ENCODE measurements around the gene NDUFV1. TPM values are rescaled to one million over a fixed set of nuclear protein-coding genes. Genes with fewer than 3 reads are reported as not detected.
"Not testable (repeated sequence)": the region's sequence is repeated elsewhere in the genome, so short reads cannot be mapped to it uniquely, and the experiment has no call there.

NDUFV1 gene
- polyA plus RNA-seq, 12 donors = 99.7 to 247 (median 131) TPM; not detected in 1

- DNase-seq = not testable (repeated sequence)
Measured at GRCh38 chr11:67623795-67624194, 17.1 kb downstream of the NDUFV1 start.

- not testable (repeated sequence) for DNase-seq
Measured at GRCh38 chr11:67626131-67626833, 19.5 kb downstream of the NDUFV1 start.

GRCh38 chr11:67626970-67627369, 20.2 kb downstream of the NDUFV1 start:
- DNase-seq = no peak

GRCh38 chr11:67627441-67627811, 20.7 kb downstream of the NDUFV1 start:
- no peak for DNase-seq

- DNase-seq = no peak
Measured at GRCh38 chr11:67627812-67628624, 21.3 kb downstream of the NDUFV1 start.

GRCh38 chr11:67628710-67629385, 22.1 kb downstream of the NDUFV1 start:
- DNase-seq = no peak

GRCh38 chr11:67629386-67630227, 22.9 kb downstream of the NDUFV1 start, which contains the start of gene NUDT8:
Gene NUDT8, minus strand, starts transcription at chr11:67629937. Its CDS starts 26 bp downstream, at chr11:67629911.
- DNase-seq = peak; percentile 82

GRCh38 chr11:67630228-67630942, 23.6 kb downstream of the NDUFV1 start:
- peak; percentile 97 for DNase-seq

- DNase-seq = no peak
Measured at GRCh38 chr11:67630943-67631331, 24.2 kb downstream of the NDUFV1 start.

GRCh38 chr11:67631411-67631810, 24.7 kb downstream of the NDUFV1 start:
- DNase-seq = no peak

- DNase-seq = no peak
Measured at GRCh38 chr11:67631853-67632174, 25.1 kb downstream of the NDUFV1 start.

- DNase-seq = no peak
Measured at GRCh38 chr11:67632175-67632981, 25.6 kb downstream of the NDUFV1 start.

- DNase-seq = no peak
Measured at GRCh38 chr11:67632982-67633755, 26.4 kb downstream of the NDUFV1 start.

- no peak for DNase-seq
Measured at GRCh38 chr11:67633758-67634365, 27.1 kb downstream of the NDUFV1 start.

GRCh38 chr11:67634366-67635230, 27.9 kb downstream of the NDUFV1 start:
- no peak for DNase-seq

GRCh38 chr11:67635231-67635521, 28.4 kb downstream of the NDUFV1 start:
- DNase-seq = no peak

GRCh38 chr11:67636962-67637361, 30.2 kb downstream of the NDUFV1 start:
- DNase-seq = no peak

GRCh38 chr11:67637441-67637840, 30.7 kb downstream of the NDUFV1 start:
- DNase-seq = not testable (repeated sequence)

Measured in muscle of arm (tissue), 12 donors.